MV-4-11 (cell line): Measurements from ENCODE around the gene CORIN.
A peak's percentile ranks its signal among the peaks of the same experiment; 100 is the strongest.

ENCODE experiments used
- DNase-seq: peaks from one replicate; lab custom pipeline; 2025; lab: John Stamatoyannopoulos, UW

Gene CORIN

GRCh38 chr4:47642985-47643760 is 194.7 kb downstream of the CORIN start:
- DNase-seq = peak; percentile 70

- no peak for DNase-seq
Measured at GRCh38 chr4:47642191-47642830, 195.6 kb downstream of the CORIN start.

- DNase-seq = no peak
Measured at GRCh38 chr4:47641755-47642154, 196.1 kb downstream of the CORIN start.

- DNase-seq = no peak
Measured at GRCh38 chr4:47640911-47641310, 197.0 kb downstream of the CORIN start.

GRCh38 chr4:47639531-47639930 is 198.3 kb downstream of the CORIN start:
- DNase-seq = peak; percentile 88

- DNase-seq = no peak
Measured at GRCh38 chr4:47631161-47631560, 206.7 kb downstream of the CORIN start.

GRCh38 chr4:47624031-47624441 is 213.8 kb downstream of the CORIN start:
- no peak for DNase-seq

GRCh38 chr4:47621181-47621580 is 216.7 kb downstream of the CORIN start:
- no peak for DNase-seq

GRCh38 chr4:47619691-47620090 is 218.2 kb downstream of the CORIN start:
- no peak for DNase-seq

GRCh38 chr4:47617607-47618006 is 220.3 kb downstream of the CORIN start:
- DNase-seq = peak; percentile 34

GRCh38 chr4:47615385-47615784 is 222.5 kb downstream of the CORIN start:
- no peak for DNase-seq

GRCh38 chr4:47612116-47613023 is 225.5 kb downstream of the CORIN start:
- DNase-seq = no peak

GRCh38 chr4:47606482-47606881 is 231.4 kb downstream of the CORIN start:
- DNase-seq = no peak

GRCh38 chr4:47598896-47599295 is 239.0 kb downstream of the CORIN start:
- no peak for DNase-seq

GRCh38 chr4:47598320-47598719 is 239.5 kb downstream of the CORIN start:
- no peak for DNase-seq

GRCh38 chr4:47597696-47598095 is 240.2 kb downstream of the CORIN start:
- no peak for DNase-seq

- DNase-seq = no peak
Measured at GRCh38 chr4:47590325-47590724, 247.5 kb downstream of the CORIN start.

GRCh38 chr4:47579235-47579634 is 258.6 kb downstream of the CORIN start:
- DNase-seq = no peak

- DNase-seq = no peak
Measured at GRCh38 chr4:47577779-47578553, 259.9 kb downstream of the CORIN start.

- DNase-seq = no peak
Measured at GRCh38 chr4:47572981-47573380, 264.9 kb downstream of the CORIN start.

GRCh38 chr4:47570816-47571215 is 267.1 kb downstream of the CORIN start:
- DNase-seq = no peak

GRCh38 chr4:47567511-47567910 is 270.4 kb downstream of the CORIN start:
- no peak for DNase-seq
